DMS 273 treated with DMSO at 0.1 percent for 48 hours (cell line): Measurements from ENCODE around the gene ITGB6.
A peak's percentile ranks its signal among the peaks of the same experiment; 100 is the strongest.

Experiments
- DNase-seq: peaks from one replicate; lab custom pipeline; 2025; lab: John Stamatoyannopoulos, UW

The ITGB6 gene, protein sequence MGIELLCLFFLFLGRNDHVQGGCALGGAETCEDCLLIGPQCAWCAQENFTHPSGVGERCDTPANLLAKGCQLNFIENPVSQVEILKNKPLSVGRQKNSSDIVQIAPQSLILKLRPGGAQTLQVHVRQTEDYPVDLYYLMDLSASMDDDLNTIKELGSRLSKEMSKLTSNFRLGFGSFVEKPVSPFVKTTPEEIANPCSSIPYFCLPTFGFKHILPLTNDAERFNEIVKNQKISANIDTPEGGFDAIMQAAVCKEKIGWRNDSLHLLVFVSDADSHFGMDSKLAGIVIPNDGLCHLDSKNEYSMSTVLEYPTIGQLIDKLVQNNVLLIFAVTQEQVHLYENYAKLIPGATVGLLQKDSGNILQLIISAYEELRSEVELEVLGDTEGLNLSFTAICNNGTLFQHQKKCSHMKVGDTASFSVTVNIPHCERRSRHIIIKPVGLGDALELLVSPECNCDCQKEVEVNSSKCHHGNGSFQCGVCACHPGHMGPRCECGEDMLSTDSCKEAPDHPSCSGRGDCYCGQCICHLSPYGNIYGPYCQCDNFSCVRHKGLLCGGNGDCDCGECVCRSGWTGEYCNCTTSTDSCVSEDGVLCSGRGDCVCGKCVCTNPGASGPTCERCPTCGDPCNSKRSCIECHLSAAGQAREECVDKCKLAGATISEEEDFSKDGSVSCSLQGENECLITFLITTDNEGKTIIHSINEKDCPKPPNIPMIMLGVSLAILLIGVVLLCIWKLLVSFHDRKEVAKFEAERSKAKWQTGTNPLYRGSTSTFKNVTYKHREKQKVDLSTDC

DNA sequence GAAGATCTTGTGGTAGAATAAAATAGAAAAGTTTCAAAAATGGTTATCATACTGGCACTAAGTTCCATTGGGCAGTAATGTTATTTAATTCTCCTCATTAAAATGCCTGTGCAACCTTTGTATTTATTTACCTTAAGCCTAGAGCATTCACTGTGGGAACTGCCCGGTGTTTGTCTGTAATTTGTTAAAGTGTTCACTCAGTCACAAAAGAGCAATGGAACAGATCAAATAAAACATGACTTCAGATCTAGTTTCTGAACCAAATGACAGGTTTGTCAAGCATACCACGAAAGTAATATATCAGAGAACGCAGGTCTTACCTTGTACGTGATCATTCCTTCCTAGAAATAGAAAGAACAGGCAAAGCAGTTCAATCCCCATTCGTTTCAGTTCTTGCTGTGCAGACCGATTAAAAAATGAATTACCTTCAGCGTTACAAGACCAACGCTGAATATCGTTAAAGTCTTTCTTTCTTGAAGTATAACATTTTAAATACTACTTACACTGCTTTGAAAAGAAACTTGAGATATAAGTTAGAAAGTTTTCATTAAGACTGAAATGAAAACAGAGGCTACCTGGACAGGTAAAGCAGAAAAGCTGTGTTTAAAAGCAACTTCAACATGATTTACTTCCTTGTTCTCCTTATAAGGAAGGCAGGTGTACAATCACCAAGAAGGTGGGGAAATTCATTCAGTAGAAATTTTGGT, at the start of gene ITGB6:
Gene ITGB6 (minus strand): TSS at position 590 of the 707 bp plus-strand sequence. CDS start 209 bp downstream, at position 381.
- no peak for DNase-seq

DNA sequence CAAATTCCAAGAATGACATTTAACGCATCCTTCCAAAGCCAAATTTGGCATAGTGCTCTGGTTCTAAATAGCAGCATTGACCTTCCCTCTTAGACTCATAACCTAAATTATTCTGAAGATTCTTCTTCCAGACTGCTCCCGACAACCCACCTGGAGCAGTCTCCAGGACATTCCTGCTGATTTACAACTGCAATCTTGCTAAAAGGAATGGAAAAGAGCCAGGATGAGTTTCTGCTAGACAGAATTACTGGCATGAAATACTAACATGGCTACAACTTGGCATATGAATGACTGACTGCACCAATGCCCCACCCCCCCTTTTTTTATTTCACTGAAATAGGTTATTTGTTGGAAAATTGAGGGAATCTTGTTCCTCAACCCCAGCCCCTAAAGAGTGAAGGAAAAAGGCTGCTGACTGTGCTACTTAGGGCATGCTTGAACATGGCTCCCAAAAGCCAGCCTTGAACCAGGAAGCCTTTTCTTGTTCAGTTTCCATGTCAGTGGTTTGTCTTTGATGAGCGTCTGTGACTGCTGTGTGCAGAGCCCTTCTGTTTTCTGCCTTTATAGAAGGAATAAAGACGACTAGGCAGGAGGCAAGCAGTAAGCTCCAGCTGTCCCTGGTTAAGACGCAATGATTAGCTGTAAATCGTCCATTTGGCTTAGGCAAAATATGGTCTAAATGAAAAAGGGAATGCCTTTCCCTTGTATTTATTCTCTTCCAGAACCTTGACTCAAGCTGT, 47.4 kb upstream of the ITGB6 start:
- DNase-seq, result no peak

DNA sequence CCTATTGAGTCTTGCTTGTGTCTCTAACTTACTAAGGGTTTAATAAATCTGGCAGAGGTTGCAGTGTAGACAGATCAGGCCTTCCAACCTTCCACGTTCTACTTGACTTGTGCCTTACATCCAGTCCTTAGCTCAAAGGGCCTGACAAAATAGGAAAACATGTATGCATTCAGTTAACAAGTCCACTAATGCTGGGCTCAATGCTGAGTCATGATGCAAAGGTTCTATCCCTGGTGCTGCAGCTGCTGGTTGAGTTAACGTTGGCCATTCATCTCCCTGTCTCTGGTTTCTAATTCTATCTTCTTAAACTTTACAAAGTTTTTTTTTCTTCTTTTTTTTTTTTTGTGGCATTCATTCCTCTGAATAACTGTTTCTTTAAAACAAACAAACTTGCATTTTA, 46.3 kb upstream of the ITGB6 start:
- no peak for DNase-seq

DNA sequence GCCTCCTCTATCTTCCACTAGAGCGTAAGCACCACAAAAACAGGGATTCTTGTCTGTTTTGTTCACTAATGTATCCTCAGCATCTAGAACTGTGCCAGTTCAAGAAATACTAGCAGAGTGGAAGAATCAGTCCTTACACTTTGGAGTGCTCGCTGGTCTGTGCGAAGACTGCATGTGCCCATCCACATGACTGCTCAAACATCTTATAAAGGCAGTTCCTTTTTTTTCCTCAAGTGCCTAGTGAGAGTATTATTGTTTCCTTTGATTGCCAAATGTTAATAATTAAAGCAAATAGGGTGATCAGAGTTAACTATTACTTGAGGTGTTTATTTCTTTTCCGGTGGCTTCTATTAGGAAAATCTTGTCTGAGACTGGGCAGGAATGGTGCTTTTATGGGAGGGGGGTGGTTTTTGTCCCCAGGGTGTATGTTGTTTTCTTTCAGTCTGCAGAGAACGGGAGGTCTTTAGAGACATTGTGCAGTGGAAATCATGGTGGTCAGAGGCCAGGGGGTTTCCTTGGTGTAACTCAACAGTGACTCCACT, 45.6 kb upstream of the ITGB6 start:
- DNase-seq, result no peak

DNA sequence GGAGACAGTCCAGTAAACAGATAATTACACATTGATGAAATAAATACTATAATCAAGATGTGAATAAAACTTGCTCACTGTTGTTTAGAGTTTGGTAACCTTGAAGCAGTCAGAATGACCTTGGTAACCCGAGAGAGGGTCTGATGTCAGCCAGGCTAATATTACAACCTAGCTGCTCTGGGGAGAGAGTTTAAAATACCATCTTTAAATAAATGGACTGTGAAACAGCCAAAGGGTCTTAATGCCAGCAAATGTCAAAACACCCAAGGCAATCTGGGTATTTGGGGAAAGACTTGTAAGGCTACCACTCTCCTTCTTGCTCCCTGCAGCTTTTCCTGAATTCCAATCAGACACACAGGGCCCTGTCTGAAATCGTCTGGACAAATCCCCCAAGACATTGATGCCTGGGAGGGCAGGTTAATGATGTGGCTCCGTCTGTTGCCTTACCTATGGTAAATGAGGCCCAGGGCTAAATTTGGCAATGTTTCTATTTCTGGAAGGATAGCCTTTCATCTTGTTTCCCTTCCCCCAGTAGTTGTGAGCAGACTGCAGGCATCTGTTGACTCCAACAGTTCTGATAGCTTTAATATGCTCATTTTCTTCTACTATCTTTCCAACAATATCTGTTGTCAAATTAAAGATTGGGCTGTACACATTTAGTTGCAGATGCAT, 43.0 kb upstream of the ITGB6 start:
- DNase-seq, result peak; percentile 67

DNA sequence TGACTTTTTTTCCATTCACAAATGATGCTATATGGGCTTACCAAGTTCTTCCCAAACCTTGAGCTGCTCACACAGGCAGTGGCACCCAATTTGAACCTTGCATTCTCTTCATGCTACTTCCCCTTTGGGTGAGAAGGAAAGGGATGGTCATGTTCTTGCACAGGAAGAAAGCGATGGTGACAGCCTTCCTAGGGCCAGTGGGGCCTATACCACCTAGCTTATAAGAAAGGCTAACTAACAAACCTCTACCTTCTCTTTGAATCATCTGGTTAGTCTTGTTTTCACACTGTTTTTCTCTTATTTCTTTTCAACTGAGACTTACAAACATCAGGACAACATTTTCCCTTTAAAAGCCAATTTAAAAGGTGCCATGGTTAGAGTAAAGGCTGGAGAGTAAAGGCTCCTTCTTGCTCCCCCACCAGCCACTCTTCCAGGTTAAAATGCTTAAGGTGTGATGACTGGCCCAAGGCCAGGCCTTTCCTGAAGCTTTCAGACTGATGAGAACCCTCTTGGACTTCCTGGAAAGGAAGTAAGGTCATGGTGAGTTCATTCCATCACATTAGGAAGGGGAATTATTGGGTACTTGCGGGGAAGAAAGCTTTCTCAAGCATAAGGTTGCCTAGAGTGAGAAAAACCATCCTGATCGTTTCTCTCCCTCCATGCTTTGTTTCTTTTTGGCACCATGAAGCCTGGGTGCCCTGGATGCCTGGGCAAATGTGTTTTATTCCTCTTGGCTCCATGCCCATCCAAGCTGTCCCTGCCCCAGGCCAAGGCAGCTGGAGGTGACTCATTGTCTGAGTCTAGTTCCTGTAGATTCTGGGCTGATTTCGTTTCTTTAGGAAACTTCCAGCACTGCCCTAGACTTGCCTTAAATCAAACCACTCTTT, 41.4 kb upstream of the ITGB6 start:
- DNase-seq, result peak; percentile 26

DNA sequence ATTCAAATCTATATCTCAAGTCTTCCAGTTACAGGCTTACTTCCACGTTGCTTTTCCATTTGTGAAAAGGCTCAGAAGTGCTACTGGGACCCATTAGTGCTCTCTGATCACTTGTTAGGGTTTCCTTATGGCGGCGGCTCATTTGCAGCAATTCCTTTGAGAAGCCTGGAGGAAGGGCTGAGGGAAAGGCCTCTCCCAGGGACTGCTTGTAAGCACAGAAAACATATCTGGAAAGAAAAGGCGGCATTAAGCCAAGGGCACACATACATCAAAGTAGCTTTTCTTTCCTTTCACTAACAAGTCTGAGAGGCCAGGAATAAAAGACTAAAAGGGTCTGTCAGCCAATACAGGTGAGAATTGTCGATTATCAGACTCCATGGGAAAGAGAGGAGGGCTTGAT, 39.4 kb upstream of the ITGB6 start:
- no peak for DNase-seq

DNA sequence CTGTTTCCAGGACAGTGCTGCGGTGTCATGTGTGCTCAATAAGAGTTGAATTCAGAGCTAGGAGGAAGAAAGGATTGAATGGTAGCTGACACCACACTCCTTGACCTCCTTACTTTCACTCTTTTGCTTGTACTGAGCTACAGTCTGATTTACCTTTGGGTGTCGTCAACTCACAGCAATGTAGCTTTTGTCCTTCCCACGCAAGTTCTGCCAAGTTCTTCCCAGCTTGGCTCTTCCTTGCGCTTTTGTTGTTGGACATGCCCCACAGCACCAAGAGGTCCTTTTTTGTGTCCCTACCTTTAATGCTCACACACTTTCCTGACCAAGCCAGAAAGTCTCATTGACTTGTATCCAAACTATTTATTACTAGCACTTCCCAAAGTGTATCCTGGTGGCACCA, 38.3 kb upstream of the ITGB6 start:
- no peak for DNase-seq

DNA sequence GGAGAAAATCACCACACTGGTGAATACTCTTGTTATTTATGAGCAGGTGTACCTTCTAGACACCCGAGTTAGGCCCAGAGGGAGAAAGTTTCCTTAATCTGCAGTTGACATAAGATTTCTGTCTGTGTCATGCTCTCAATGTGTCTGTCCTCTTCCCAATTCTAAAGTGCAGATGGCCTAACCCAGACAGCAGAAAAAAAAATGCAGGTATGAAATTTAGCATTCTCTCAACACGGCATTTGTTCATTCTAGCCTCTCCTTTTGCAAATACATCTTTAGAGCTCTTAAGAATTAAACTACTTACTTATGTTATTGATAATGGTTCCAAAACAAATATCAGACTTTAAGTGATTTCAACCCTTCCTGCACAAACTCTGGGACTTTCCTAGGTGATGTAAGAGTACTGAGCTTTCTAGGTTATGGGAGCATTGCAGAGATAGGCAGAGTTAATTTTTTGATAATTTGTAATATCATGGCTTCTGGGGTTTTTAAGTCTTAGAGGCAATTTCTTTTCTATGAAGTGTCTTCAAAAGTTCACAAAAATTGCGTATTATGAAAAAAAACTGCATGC, 32.9 kb upstream of the ITGB6 start:
- DNase-seq, result no peak

DNA sequence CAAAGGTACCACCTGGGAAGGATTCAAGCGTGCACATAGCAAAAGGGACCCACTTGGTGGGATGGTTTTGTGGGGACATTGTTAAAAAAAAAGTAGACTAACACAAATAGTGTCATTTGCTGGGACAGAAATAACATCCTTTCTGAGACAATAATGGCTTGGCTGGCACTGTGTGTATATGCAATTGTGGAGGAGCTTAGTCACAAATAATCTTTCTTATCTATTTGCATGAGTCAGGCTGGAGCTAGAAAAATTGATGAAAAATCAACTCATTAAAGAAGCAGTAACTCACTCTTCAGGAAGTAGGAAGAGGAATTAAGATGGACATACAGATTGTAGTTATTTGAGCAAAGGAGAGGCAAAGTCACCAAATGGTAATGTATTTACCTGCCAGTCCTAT, 29.5 kb upstream of the ITGB6 start:
- no peak for DNase-seq

DNA sequence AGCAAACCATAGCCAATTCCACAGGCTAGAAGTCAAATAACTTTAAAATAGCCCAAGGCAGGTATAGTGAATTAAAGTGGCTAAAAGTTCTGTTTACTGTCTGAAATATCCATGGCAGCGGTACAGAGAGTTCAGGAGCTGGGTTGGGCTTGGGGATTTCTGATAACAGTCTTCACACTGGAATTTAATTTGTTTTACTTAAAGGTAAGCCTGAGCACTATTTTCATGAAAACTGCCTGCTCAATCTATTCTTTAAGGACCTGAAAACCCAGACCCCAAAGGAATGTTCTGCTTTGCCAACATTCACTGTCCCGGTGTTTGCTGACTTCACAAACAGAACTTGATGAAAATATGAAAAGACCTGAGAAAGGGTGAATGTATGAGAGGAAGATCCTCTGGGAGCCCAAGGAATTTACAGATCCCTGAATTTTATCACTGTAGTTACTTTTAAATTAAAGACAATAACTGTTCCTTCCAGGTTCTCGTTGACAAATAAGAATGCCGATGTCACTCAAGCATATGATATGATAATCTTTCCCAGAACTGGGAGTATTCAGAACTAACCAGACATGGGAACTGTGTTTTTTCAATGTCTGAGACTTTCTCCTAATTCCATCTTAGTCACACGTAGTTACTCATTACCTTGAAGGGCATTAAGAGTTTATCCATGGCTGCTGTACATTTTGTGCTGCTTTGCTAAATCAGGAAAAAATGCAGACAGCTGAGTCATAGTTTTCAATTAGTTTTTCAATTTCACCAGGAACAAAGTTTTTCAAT, 28.3 kb upstream of the ITGB6 start:
- no peak for DNase-seq

DNA sequence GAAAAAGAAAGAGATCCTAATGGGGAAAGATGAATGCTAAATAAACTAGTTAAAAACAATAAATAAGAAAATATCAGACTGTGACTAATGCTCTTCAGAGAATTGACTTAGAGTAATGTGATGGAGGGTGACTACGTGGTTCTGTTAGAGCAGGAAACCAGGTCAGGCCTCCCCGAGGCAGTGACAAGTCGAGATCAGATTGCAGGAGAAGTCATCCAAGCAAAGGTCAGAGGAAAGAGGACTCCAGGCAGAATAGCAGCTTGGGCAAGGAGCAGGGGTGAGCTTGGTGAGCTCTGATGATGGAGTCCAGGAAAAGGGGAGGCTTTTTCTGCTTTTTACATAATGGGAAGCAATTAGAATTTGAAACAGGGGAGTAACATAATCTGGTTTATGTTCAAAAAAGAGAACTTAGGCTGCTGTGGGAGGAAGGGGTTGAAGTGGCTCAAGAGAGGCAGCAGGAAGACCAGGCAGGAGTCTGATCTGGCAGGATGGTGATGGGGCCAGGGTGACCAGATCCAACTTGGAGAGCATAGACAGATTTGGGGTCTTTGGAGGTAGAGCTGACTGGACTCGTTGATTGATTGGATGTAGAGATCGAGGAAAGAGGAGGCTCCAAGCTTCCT, 27.3 kb upstream of the ITGB6 start:
- no peak for DNase-seq

DNA sequence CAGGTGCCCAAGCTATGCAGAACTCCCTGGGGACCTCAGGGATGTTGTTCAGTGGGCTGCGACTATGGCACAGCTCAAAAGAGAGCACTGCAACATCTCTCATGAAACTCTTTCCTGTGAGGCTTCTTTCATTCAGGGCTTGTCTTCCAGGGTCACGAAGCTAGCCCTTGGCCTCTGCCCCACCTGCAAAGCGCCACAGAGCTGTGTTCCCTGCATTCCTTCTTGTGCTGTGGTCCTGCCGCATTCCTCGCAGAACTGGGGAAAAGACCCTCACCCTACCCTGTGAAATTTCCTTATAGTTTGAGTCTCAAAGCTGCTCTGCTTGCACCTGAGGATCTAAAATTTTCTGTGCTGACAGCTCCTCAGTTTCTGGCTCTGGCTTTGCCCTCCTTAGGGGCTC, 26.3 kb upstream of the ITGB6 start:
- DNase-seq, result no peak

DNA sequence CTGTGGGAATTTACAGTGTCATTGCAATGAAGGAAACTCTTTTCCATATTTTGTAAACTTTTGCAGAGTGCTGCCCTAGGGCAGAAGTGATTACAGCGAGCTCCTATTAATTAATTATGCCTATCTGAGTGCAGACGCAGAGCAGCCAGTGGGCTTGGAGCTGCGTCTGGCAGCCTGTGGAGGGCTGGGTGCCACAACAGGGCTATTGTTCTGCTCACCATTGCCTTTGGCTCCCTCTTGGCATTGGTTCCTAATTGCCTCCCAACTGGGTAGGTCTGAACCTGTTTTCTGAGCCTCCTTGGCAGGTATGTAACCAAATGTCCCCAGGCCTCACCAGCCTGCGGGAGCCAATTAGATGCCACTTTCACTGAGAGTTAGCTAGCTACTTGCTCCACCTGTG, 25.6 kb upstream of the ITGB6 start:
- DNase-seq, result no peak

DNA sequence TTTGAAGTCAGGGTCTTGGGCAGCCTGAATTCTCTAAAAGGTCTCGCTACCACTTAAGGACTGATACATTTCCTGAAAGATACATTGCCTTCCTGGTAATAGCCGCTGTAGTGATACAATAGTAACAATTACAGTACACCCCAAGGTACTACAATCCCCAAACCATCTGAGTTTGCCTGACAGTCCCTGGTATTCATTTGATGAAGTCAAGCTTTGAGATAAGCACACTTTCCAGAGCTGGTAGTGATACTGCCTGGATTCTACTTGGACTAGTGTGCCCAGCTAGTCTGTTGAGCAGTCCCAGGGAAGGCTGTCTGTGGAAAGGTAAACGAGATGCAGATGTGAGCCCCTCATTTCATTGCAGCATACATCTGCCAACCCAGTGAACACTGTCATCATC, 24.4 kb upstream of the ITGB6 start:
- no peak for DNase-seq

DNA sequence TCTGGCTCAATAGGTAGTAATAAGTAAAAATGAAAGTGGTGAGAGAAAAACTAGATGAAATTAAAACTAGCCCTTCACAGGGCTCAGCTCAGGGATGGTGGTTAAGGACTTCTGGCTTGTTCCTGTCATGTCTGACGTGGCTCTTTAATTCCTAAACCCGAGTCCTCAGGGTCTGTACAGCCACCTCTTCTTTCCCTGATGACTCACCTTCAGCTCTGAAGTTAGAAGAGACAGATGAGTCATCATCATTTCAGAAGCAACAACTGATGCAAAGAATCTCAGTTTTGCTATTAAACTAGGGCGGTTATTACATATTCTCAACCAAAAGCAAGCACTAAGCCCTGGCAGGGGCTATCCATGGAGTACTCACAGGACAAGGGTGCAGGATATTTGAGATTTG, 24.0 kb upstream of the ITGB6 start:
- no peak for DNase-seq

DNA sequence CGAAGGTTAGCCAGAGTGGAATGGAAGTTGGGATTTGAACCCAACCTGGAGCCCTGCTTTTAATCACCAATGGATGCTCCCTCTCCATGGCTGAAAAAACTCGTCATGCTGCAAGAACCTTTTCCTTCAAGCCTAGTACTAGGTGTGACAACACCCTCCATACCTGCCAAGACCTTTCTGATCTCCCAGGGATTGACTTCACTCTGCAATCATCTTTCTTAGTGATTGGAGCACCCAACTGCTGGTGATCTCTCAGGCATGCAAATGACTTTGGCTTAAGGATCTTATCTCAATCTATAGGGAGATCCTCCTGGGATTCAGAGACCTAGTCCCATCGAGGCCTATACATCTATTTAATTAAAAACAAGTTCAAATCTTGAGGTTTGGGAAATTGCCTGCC, 23.5 kb upstream of the ITGB6 start:
- DNase-seq, result no peak

DNA sequence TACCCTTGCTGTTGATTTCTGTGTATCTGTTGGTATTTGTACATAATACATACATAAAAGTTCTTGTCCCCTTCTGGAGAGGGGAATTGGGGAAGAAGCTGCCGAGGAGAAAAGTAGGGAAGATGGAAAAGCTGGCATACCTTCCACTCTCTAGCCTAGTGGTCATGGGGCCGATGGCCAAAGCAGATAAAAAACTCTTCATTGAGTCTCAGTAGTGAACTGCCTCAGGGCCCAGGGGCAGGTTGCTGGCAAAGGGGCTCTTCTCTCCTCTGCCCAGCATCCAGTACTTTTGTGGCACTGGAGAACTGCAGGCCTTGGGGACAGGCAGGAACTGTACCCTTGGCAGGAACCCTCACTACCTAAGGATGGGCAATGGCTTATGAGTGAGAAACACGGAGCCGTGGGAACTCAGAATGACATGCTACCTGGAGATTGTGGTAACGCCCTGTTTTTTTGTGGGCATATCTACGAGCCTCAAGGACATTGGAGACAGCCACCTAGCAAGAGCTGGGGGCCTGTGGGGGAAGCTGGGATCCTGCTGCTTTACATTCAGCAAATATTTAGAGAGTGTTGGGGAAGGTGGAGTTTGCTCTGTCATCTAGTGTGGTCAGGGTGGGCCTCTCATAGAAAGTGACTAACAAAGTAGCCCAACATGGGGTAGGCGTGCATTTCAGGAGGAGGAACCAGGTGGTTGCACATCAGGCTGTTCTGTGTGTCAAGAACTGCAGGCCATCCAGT, 22.6 kb upstream of the ITGB6 start:
- DNase-seq, result no peak
